Fibroblast of skin of right biceps (primary cell): ENCODE data around the gene DLEC1.
"Not testable (repeated sequence)": the region's sequence is repeated elsewhere in the genome, so short reads cannot be mapped to it uniquely, and the experiment has no call there.

Experiments used
- DNase-seq: peaks from one replicate; pipeline ENCODE4 v3.0.0-alpha.2; 2013

The DLEC1 gene

DNA sequence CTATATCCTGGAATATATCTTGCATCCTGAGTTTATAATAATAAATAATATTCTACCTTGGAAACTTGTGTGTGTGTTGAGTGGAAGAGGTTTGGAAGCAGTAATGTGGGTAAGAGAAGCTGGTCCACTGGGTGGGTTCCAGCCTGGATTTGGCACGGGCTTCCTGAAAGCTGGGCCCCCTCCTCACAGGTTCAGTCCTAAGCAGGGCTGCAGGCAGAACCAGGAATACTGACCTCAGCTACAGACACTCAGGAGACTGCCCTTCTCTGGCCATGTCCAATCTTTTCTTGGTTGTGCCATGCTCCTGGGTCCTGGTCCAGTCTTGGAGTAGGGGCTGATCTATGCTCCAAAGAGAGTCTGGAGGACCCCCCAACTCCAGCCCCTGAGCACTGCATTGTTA is 104.0 kb downstream of the DLEC1 start:
- no peak for DNase-seq

DNA sequence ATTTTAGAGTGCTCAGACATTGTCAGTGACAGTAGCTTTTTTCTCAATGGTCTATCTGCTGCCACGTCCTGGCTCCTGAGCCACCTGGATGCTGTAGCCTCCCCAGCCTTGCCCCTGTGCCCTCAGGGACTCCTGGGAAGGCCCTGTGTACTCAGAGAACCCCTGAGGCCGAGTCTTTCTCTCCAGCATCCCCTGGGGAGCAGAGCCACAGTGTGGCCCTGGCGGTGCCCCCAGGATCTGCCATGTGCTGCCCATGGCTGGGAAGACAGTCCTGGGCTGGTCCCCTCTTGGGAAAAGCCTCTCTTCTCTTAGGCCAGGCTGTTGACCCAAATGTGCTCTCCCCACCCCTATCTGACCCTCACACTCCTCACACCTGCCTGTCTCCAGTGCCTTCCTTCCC is 104.5 kb downstream of the DLEC1 start:
- DNase-seq, result no peak

DNA sequence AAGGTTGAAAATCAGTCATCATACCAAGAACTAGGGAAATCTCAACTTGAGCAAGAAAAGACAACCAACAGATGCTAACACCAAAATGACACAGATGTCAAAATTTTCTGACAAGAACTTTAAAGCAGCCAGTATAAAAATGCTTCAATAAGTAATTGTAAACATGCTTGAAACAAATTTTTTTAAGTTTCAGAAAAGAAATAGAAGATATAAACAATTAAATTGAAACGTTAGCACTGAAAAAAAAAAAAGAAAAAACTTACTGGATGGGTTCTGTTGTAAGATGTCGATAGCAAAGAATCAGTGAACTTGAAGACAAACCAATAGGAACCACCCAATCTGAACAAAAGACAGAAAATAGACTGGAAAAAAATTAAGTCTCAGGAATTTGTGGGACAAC is 107.5 kb downstream of the DLEC1 start:
- no peak for DNase-seq

DNA sequence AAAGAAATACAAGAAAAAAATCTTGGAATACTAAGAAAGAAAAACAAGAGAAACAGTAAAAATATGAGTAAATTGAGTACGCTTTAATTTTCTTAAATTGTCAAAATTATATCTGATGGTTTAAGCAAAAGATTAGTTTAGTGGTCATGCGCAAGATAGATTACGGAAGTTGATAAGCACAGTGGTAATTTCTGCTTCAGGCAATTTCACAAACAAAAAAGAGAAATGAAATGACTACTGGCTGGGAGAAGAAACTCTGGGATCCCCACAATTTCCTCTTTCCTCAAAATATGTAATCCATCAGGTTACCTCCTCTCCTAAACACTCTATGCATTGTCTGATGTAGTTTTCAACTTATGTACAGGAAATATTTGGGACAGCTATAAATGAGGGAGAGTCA is 108.4 kb downstream of the DLEC1 start:
- DNase-seq, result no peak

DNA sequence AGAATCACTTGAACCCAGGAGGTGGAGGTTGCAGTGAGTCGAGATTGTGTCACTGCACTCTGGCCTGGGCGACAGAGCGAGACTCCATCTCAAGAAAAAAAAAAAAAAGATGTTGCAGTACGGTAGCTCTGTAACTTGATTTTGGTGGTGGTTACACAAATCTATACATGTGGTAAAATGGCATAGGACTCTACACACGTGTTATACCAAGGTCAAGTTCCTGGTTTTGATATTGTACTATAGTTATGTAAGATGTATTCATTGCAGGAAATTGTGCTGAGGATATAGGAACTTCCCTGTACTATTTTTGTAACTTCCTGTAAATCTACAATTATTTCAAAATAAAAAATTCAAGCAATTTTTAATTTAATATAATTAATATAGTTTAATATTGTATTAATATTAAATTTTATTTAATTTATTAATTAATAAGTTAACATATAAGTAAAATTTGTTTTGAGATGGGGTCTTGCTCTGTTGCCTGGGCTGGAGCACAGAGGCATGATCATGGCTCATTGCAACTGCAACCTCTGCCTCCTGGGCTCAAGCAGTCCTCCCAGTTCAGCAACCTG is 109.4 kb downstream of the DLEC1 start:
- no peak for DNase-seq

DNA sequence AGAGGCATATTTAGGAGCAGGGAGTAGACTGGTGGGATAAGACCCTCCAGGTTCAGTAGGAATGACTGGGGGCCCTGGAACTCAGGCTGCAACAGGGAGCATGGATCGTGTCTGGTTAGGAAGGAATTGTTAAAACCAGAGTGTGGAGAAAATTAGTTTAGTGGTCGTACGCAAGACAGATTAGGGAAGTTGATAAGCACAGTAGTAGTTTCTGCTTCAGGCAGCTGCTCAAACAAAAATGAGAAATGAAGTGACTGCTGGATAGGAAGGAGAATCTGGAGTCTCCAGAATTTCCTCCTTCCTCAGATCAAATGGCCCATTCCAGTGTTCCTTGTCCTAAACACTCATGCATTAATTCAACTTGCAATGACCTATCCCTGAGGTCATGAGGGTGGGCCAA is 110.7 kb downstream of the DLEC1 start:
- DNase-seq, result no peak

DNA sequence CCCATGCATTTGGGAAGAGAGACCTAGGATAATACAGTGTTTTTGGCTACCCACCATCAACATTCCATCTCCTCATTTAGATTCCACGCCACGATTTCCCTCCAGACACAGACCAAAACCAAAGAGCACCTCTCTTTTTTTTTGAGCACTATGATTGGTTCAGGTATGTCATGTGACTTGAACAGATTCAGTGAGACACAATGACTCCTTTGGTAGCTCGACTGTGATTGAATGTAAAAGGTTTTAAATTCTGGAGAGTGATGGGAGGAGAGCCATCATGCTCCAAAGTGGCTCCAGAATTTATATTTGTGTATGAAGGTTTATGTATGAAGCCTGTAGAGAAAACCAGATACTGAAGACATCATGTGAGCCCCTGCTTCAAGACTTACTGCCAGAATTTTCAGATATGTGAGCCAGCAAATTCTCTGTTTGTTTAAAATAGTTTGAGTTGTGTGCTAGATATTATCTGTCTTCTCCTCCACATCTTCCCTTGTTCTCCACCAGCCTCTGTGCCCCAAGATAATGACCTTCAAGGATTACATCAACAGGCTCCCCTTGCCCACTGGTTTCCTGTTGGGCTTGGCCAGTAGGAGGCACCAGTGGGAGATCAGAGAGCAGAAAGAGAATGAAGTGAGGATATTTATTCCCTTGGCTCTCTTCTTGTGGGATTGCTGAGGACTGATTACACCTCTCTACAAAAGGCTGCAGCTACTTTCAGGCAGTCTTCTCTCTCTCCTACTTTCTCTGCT is 111.9 kb downstream of the DLEC1 start:
- DNase-seq, result no peak

DNA sequence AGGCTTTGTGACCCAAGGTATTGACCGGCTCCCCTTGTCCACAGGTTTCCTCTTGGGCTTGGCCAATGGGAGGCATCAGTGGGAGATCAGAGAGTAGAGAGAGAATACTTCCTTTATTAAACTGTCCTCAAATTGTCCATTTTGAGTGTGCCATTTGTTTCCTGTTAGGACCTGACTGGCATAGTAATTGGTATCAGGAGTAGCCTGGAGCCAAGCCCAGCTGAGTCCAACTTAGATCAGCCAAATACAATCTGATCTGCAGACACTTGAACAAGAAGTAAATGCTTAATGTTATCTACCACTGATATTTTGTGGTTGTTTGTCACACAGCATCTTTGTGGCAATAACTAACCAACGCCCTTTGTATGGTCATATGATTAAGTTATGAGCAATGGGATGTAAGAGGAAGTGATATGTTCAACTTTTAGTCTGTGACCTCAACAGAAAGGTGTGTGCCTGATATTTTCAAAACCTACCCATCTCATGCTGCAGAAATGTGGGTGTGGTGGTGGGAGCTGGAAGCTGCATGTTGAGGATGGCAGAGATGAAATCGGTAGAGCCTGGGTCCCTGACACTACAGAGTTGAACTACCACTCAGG is 112.8 kb downstream of the DLEC1 start:
- no peak for DNase-seq

DNA sequence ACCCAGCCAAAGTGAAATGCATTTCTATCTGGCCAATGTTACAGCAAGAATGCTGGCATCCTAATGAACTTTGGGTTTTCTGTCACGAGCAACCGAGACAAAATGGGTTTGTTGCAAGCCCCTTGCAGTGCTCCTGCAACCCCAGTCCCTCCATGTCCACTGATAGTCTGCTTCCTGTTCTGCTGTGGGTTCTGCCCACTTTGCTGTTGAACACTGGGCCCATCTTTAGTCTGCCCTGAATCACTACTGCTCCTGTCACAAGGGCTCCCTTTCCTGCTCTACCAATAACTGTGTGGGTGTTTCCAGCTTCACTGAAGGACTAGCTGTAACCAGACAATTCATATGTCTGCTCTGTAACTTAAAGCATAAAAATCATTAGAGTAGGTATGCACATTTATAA is 113.6 kb downstream of the DLEC1 start:
- DNase-seq, result no peak

DNA sequence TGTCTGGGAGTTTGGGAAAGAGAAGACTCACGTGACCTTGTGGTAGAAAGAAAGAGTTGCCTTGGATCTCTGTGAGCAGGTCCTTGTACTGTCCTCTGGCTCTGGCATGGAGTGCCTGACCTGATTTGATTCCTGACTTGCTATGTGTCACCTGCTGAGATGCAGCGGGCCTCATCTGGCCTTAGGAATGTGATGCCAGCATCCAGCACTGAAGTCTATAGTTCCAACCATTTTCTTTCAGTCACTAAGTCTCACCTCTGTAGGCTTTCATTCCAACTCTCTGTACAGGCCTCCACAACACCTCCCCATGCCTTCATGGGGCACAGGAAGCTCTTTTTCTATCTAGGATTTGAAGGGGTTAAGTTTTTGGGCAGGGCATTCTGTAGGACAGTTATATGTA is 114.2 kb downstream of the DLEC1 start:
- DNase-seq, result no peak

DNA sequence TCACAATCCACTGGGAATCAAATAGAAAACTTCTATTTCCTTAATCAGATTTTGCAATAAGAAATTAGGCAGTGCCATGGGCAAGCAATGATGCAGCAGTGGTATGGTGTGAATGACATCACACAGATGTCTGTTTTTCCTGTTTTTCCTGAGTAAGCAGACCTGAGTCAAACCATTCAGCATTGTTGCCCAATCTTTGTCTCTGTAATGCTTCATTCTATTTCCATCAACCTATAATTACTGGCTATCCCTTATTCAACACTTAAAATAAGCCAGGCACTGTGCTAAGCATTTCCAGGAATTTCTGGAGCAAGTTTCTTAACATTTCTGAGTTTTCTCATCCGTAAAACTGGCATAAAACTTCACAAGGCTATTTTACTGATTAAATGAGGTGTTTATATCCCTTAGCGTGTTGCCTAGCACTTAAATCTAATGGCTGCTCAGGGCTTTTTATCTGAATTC is 115.1 kb downstream of the DLEC1 start:
- DNase-seq, result peak; percentile 76

DNA sequence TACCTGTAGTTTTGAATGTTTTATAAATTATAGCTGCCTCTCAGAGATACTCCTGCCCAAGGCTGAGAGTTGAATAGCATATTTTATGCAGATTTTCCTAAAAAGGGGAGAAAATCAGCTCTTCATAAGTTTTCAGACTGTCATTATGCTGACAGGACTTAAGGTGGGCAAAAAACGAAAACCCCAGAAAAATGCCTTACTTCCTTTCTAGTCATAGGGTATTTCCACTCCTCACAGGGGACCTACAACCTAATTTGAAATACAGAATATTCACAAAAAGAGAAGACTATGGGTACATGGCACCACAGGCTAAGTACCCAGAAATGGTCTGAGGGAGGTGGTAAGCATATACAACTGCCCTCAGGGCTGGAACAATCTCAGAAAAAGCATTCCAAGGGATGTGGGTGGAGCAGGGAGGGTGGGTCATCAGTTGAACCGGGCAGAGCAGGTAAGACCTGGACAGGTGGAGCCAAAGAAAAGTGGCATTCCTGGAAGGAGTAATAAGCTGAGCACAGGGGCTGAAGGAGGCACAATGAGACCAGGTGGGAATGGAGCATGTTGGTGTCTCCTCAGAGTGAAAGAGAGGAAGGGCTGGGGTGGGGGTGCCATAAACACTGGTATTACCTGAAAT is 115.7 kb downstream of the DLEC1 start:
- no peak for DNase-seq

DNA sequence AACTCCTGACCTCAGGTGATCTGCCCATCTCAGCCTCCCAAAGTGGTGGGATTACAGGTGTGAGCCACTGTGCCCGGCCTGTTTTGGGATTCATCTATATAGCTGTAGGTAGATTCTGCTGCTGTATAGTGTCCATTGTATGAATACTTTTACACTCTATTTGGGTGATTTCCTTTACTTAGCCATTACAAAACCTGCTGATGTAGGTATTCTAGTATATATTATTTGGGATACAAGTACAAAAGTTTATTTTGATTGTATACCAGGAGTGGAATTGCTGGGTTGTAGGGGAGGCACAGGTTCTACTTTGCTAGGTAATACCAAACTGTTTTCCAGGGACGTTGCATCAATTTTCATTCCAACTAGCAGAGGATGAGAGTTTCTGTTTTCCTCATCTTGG is 116.8 kb downstream of the DLEC1 start:
- DNase-seq, result no peak

DNA sequence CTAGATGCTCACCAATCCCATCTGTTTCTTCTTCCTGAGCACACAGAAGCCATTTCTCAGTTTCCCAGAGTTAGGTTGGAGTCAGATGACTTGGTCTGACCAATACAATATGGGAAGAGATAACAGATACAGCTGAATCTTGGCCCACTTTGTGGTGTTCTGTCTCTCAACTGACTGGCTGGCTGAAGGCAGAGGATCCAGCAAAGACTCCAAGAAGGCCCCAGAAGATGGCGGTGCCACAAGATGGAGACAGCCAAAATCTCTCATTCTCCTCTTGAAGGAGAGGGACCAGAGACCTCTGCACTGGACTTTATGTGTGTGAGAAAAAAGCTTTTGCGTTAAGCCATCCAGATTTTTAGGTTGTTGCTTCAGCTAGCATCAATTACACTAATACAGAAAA is 118.1 kb downstream of the DLEC1 start:
- DNase-seq, result no peak

DNA sequence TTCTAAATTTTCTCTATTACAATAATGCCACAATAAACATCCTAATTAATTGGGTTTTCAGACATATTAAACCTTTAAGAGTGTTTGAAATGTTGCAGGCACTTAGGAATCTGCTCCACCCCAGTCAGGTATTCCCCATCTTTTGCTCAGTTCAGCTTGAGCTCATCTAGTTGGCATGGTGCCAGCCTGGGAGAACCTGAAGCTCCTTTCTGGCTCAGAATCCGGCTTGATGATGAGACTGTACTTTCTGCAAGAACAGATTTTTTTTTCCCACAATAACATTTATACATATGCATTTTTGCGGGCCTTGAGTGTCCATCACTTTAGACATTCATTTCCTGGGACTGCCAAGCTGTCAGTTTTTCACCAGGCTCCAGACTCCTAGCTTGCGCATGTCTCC is 118.6 kb downstream of the DLEC1 start:
- no peak for DNase-seq

DNA sequence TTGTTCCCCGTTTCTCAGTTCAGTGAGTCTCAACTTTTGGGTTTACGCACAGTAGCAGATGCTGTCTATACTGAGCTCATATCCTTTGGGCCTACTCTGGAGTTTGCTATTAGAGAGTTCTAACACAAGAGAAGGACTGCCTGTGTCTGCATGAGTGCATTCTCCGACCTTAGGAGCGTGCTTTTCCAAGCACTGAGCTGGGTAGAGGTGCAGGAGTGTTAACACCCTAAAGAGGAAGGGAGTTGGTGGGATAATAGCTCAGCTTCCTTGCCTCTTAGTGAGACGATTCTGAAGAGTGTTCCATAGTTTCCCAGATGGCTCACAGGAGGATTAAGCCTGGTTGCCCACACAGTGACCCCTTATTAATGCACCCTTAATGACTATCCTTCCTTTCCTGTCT is 119.5 kb downstream of the DLEC1 start:
- DNase-seq, result no peak

DNA sequence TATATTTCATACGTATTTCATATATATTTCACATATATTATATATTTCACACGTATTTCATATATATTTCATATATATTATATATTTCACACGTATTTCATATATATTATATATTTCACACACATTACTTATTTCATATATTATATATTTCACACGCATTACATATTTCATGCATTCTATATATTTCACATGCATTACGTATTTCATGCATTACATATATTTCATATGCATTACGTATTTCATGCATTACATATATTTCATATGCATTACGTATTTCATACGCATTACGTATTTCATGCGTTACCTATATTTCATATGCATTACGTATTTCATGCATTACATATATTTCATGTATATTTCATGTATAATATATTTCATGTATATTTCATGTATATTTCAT is 121.7 kb downstream of the DLEC1 start:
- DNase-seq, result not testable (repeated sequence)

DNA sequence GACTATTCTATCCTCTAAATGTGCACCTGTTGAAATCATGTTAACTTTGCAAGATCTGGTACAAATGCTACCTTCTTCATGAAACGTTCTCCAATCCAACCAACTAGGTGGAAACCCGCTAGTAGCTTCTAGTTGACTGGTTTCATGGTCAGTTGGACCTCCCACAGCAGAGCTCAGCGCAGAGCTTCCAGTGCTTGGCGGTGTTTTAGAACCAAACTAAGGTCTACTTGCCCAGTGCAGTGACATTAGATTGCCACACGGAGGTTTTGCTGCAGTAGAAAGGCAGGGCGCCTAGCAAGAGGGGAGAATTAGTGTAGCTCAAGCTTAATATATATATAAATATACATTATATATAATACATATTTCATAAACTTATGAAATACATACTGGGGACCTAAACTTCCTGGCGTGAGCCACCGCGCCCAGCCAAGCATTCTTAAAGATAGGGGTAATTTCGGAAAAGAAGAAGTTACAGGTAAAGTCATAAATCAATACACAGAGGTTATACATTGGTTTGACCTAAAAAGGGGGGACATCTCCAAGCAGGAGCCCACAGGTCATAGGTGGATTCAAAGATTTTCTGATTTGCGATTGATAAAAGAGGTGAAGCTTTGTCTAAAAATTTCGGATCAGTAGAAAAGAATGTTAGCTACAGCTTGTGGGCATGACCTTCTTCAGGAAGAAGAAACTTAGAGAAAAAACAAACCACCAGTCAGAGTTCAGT is 124.3 kb downstream of the DLEC1 start:
- DNase-seq, result no peak

DNA sequence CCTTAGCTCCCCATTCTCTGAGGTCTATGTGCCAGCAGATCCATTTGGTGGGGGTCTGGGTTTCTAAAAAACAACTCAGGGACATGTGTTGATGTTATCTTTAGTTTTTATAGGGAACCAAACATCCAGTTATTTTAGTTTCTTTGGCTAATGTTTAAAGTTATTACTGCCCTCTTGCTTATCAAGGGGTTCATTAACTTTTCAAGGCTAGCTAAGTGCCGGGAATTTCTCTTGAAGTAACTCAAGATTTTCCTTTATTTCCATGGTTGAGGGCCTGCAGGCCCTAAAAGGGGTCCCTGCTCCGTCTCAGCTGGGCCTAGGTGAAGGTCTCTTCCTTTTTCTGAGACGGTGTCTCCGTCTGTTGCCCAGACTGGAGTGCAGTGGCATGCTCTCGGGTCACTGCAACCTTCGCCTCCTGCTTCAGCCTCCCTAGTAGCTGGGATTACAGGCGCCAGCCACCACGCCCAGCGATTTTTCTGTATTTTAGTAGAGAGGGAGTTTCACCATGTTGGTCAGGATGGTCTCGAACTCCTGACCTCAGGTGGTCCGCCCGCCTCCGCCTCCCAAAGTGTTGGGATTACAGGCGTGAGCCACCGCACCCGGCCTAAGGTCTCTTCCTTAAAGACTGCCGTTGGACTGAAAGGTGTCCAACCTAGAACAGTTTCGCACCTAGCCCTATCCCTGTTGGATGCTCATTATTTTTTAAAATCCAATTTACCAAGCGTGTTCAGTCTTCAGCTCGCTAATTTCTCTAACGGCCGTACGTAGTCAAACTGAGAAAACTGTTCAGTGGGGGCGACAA is 125.0 kb downstream of the DLEC1 start:
- DNase-seq, result no peak

DNA sequence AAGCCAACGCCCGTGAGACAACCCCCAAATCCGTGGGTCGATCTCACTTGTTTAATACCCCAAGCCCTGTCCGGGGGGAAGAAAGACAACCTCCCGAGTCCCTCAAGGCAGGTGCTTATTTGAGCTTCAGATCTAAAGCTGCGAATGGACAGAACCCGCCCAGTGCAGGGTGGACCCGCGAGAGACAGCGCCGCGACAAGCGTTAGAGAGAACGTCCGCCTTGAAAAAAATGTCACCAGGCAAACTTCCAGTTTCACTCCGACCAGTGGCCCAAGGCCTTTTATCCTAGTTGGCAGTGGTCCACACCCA is 125.6 kb downstream of the DLEC1 start:
- no peak for DNase-seq

DNA sequence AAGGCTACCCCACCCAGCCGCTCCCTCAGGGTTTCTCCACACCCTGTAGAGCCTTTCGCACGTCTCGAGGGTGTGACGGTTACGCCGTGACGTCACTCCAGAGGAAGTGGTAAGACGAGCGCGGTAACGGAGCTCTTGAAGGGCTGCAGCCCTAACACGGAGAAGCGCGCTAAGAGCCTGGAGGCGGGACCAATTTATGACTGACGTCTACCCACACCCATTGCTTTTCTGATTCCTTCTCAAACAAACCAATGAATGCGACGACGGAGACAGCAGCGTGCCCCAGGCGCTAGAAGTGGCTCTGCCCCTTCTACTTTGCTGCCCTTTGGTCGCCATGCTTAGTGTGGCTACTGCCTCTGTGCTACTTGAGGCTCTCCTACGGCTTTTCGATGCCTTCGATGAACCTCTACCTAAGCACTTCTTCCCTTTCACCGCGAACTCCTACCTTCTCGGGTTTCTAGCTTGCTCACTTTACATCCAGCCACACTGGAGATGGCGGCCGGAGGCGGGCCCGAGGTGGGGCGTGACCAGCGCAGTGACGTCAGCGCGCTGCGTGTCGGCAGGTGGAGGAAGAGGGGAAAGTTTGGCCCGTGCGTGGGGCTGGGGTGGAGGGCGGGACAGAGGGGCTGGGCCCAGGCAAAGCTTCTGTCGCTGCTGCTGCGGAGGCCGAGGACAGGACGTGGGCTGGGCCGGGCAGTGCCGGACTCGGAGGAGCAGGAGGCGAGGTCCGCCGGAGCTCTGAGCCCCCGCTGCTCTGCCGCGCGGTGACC is 126.1 kb downstream of the DLEC1 start, which contains the start of gene OXSR1:
OXSR1 (plus strand) TSS at position 586 of the 770 bp plus-strand sequence. CDS start 340 bp downstream, outside the sequence.
- DNase-seq, result peak; percentile 100
